ENCODE data around the gene CLEC7A. TPM values are rescaled to one million over a fixed set of nuclear protein-coding genes. Genes with fewer than 3 reads are reported as not detected.
A peak's percentile ranks its signal among the peaks of the same experiment; 100 is the strongest.

CLEC7A gene
- total RNA-seq, 4 donors from 2014 or later: 10.3 to 36.1 (median 19.2) TPM

DNA sequence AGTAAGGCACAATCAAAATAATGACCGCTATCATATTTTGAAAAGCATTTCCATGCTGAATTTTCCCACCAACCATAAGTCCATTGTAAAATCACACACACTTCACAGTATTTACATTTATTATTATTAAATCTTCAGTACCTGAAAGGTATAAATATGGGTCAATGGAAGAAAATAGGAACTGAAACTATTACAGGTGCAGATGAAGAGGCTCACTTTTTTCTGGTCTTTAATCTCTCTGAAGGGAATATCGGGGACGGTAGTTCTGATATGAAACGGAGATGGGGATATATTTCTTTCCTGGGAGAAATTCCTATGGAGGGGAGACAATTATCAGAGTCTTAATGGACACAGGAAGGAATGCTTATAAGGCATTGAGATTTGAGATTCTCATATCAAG is 59.6 kb downstream of the CLEC7A start:
- TF ChIP-seq POLR2A (IDR thresholded peaks at IDR 0.05): no peak
- no peak for TF ChIP-seq CTCF (IDR thresholded peaks at IDR 0.05)
- no peak overlapping the region for H3K4me3 ChIP-seq
- no peaks in the 10 kb centered on the region for H3K36me3 ChIP-seq
- no peak overlapping the region for H3K27ac ChIP-seq
- intact Hi-C loops (cut with DNase I): no loop called here
- no peaks in the 10 kb centered on the region for H3K9me3 ChIP-seq
- H3K27me3 ChIP-seq: no peaks in the 10 kb centered on the region
- peaks cover 0 to 5% (median 0%) of the 10 kb centered on the region in 3 donors for H3K4me1 ChIP-seq
- WGBS, 2 donors: 84 to 94% methylated on average over 4 of the region's 4 CpGs
- DNase-seq: no peak

- WGBS, 2 donors: 23 to 24% methylated on average over 3 of the region's 3 CpGs
- intact Hi-C loops (cut with DNase I): no loop called here
- DNase-seq: no peak
- H3K4me3 ChIP-seq: no peak overlapping the region
- peak overlapping the region in 1 of 4 donors; percentile 45 for H3K27ac ChIP-seq
- TF ChIP-seq POLR2A (IDR thresholded peaks at IDR 0.05) (no peak), CTCF (IDR thresholded peaks at IDR 0.05) (no peak)
- H3K36me3 ChIP-seq: no peaks in the 10 kb centered on the region
- H3K27me3 ChIP-seq: no peaks in the 10 kb centered on the region
- H3K4me1 ChIP-seq: peaks cover 0 to 5% (median 0%) of the 10 kb centered on the region in 3 donors
- H3K9me3 ChIP-seq: no peaks in the 10 kb centered on the region
These were observed 60.0 kb downstream of the CLEC7A start for GRCh38 chr12:10069976-10070375.

GRCh38 chr12:10069099-10069498 is 60.9 kb downstream of the CLEC7A start:
- H3K27ac ChIP-seq: peak overlapping the region in 3 of 4 donors; percentile 45 to 79 (median 66)
- no peaks in the 10 kb centered on the region for H3K9me3 ChIP-seq
- no peaks in the 10 kb centered on the region for H3K27me3 ChIP-seq
- H3K36me3 ChIP-seq: no peaks in the 10 kb centered on the region
- WGBS, 2 donors: 45 to 46% methylated on average over 4 of the region's 4 CpGs
- peaks cover 0 to 5% (median 0%) of the 10 kb centered on the region in 3 donors for H3K4me1 ChIP-seq
- no peak overlapping the region for H3K4me3 ChIP-seq
- TF ChIP-seq POLR2A (IDR thresholded peaks at IDR 0.05) (no peak), CTCF (IDR thresholded peaks at IDR 0.05) (no peak)
- intact Hi-C loops (cut with DNase I): no loop called here
- no peak for DNase-seq

DNA sequence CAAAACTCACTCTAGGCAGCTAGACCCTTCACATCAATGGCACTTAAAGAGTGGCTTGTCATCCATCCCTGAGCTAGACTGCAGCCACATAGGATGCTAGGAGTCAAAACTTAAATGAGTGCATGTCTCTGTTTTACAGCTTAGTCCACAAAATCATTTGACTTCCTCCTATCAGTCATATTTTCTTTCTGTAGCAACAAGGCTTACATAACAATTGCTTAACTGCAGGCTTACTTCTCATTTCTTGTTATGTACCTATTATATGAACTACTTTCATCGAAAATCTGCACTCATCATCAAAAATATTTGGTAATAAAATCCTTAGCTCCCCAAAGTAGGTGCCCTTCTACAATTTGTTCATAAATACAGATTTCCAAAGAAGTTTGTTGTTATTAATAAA is 61.4 kb downstream of the CLEC7A start:
- H3K4me1 ChIP-seq: peaks cover 0 to 5% (median 0%) of the 10 kb centered on the region in 3 donors
- TF ChIP-seq POLR2A (IDR thresholded peaks at IDR 0.05) (no peak), CTCF (IDR thresholded peaks at IDR 0.05) (no peak)
- intact Hi-C loops (cut with DNase I): no loop called here
- 45 to 68% methylated on average over 1 of the region's 1 CpG for WGBS, 2 donors
- DNase-seq: no peak
- no peaks in the 10 kb centered on the region for H3K36me3 ChIP-seq
- no peaks in the 10 kb centered on the region for H3K9me3 ChIP-seq
- H3K4me3 ChIP-seq: no peak overlapping the region
- H3K27ac ChIP-seq: peak overlapping the region in 3 of 4 donors; percentile 45 to 79 (median 66)
- H3K27me3 ChIP-seq: no peaks in the 10 kb centered on the region

DNA sequence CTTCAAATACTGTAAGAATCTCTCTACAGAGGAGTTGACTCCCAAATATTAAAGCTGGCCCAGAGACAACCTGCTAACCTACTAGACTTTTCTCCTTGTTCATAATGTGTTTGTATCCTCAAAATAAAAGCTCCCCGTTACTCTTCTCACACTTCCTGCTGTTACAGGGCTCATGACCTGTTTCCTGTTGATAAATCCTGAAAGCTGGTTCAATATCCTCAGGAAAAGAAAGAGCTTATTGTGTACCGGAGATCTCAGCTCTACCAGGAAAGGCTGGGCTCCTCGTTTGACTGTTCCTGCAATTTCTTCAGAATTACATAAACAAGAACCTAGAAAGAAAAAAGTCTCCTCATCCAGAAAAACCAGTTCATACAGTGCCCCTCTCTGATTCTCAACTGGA is 62.1 kb downstream of the CLEC7A start:
- Histone ChIP-seq H3K4me3 (no peak overlapping the region), H3K4me1 (no peaks in the 10 kb centered on the region), H3K27ac (peak overlapping the region in 3 of 4 donors; percentile 45 to 79 (median 66)), H3K36me3 (no peaks in the 10 kb centered on the region), H3K9me3 (no peaks in the 10 kb centered on the region), H3K27me3 (no peaks in the 10 kb centered on the region)
- intact Hi-C loops (cut with DNase I): no loop called here
- no peak for DNase-seq
- TF ChIP-seq CTCF (IDR thresholded peaks at IDR 0.05) (no peak), POLR2A (IDR thresholded peaks at IDR 0.05) (no peak)
- 31% methylated on average over 3 of the region's 3 CpGs for WGBS, 2 donors

Measured in esophagus squamous epithelium (tissue), 5 donors.